PFSK-1 (cell line): ENCODE data around the gene ZNF19.

Experiments used
- REST ChIP-seq, 2 experiments: IDR thresholded peaks; 2 replicates each; pipeline versions ENCODE4 v1.6.1 to v1.8.0; 2011 to 2012; ENCODE audit warnings: low read depth in 2 of 2, low read length in 2 of 2, control low read depth in 1 of 2, inconsistent platforms in 1 of 2, mild to moderate bottlenecking in 1 of 2, moderate library complexity in 1 of 2; ENCODE audit not compliant: insufficient read depth in 1 of 2
- SIN3A ChIP-seq: IDR thresholded peaks from 2 replicates; pipeline ENCODE4 v1.6.1; 2012; ENCODE audit warnings: mild to moderate bottlenecking, low read length, moderate library complexity, borderline replicate concordance; ENCODE audit not compliant: insufficient read depth

GRCh38 chr16:71493213-71493612 is 4.1 kb upstream of the ZNF19 start:
- no peak for TF ChIP-seq SIN3A
- TF ChIP-seq REST (IDR thresholded peaks at IDR 0.05; ENCODE audit: insufficient read depth in 1 of 2, low read depth in 2 of 2, low read length in 2 of 2) = no peak
